ENCODE measurements around the gene SPA17.

GRCh38 chr11:124736736-124737135, 63.0 kb downstream of the SPA17 start:
- TF ChIP-seq, protein P1, sequence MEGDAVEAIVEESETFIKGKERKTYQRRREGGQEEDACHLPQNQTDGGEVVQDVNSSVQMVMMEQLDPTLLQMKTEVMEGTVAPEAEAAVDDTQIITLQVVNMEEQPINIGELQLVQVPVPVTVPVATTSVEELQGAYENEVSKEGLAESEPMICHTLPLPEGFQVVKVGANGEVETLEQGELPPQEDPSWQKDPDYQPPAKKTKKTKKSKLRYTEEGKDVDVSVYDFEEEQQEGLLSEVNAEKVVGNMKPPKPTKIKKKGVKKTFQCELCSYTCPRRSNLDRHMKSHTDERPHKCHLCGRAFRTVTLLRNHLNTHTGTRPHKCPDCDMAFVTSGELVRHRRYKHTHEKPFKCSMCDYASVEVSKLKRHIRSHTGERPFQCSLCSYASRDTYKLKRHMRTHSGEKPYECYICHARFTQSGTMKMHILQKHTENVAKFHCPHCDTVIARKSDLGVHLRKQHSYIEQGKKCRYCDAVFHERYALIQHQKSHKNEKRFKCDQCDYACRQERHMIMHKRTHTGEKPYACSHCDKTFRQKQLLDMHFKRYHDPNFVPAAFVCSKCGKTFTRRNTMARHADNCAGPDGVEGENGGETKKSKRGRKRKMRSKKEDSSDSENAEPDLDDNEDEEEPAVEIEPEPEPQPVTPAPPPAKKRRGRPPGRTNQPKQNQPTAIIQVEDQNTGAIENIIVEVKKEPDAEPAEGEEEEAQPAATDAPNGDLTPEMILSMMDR (conservative IDR thresholded peaks at IDR 0.05; ENCODE audit: low read length), result no peak
- no peak for TF ChIP-seq EZH2phosphoT487 (IDR thresholded peaks at IDR 0.05; ENCODE audit: borderline replicate concordance, low read depth, low read length)

All from OCI-LY7 (cell line).